Stimulated activated naive B cell treated with anti-CD40 and anti-IgM and Interleukin-4, amounts not matched to agents 10 μg/mL and 1 μg/mL and 100 μg/mL, for 72 hours (primary cell): ENCODE data around the gene MUC6.

ENCODE experiments used
- ATAC-seq, 2 donors: fragments of 150-1000 bp; cut with Tn5 transposase; replicated peaks; 2 replicates each; pipeline ENCODE4 v1.10.0; 2021; ENCODE audit warnings: moderate library complexity in 1 of 2
- DNase-seq: peaks from one replicate; pipeline ENCODE4 v3.0.0; 2021
- H3K27ac Mint-ChIP-seq: one replicate; pipeline ENCODE4 v1.8.0; 2022; ENCODE audit warnings: mild to moderate bottlenecking, mixed read lengths
- H3K27me3 Mint-ChIP-seq, 2 donors: one replicate each; pipeline ENCODE4 v1.8.0; 2022; ENCODE audit warnings: mixed read lengths in 2 of 2
- H3K36me3 Mint-ChIP-seq, 2 donors: one replicate each; pipeline ENCODE4 v1.8.0; 2022; ENCODE audit warnings: mixed read lengths in 2 of 2, mild to moderate bottlenecking in 1 of 2
- H3K4me1 Mint-ChIP-seq, 2 donors: one replicate each; pipeline ENCODE4 v1.8.0; 2022; ENCODE audit warnings: mixed read lengths in 2 of 2, mild to moderate bottlenecking in 1 of 2
- H3K4me3 Mint-ChIP-seq, 2 donors: one replicate each; pipeline ENCODE4 v1.8.0; 2022; ENCODE audit warnings: mild to moderate bottlenecking in 2 of 2, mixed read lengths in 2 of 2, moderate library complexity in 1 of 2
- H3K9me3 Mint-ChIP-seq, 2 donors: one replicate each; pipeline ENCODE4 v1.8.0; 2022; ENCODE audit warnings: mixed read lengths in 2 of 2, mild to moderate bottlenecking in 1 of 2

MUC6 gene

GRCh38 chr11:1060410-1060809 is 23.9 kb upstream of the MUC6 start:
- H3K4me1 Mint-ChIP-seq: peaks cover 14% of the 10 kb centered on the region in 2 donors
- peaks cover 7 to 11% of the 10 kb centered on the region in 2 donors for H3K9me3 Mint-ChIP-seq
- DNase-seq: no peak
- H3K27ac Mint-ChIP-seq: no peak overlapping the region
- peaks cover 4 to 7% of the 10 kb centered on the region in 2 donors for H3K36me3 Mint-ChIP-seq
- peaks cover 31 to 35% of the 10 kb centered on the region in 2 donors for H3K27me3 Mint-ChIP-seq
- no peak for ATAC-seq
- no peak overlapping the region for H3K4me3 Mint-ChIP-seq

GRCh38 chr11:1059759-1060158 is 23.2 kb upstream of the MUC6 start:
- Mint-ChIP-seq H3K27ac (no peak overlapping the region), H3K27me3 (peaks cover 31 to 40% of the 10 kb centered on the region in 2 donors), H3K4me3 (no peak overlapping the region), H3K4me1 (peaks cover 14% of the 10 kb centered on the region in 2 donors), H3K9me3 (peaks cover 7 to 11% of the 10 kb centered on the region in 2 donors), H3K36me3 (peaks cover 4 to 7% of the 10 kb centered on the region in 2 donors)
- DNase-seq (no peak), ATAC-seq (no peak)

- Mint-ChIP-seq H3K27ac (no peak overlapping the region), H3K4me3 (no peak overlapping the region), H3K27me3 (peaks cover 30 to 39% of the 10 kb centered on the region in 2 donors), H3K4me1 (peaks cover 0 to 4% of the 10 kb centered on the region in 2 donors), H3K36me3 (peaks cover 4 to 7% of the 10 kb centered on the region in 2 donors), H3K9me3 (peaks cover 7 to 11% of the 10 kb centered on the region in 2 donors)
- DNase-seq (no peak), ATAC-seq (no peak)
These were observed 21.3 kb upstream of the MUC6 start for GRCh38 chr11:1057806-1058205.

- Mint-ChIP-seq H3K4me3 (no peak overlapping the region), H3K9me3 (no peaks in the 10 kb centered on the region), H3K27me3 (peaks cover 21 to 29% of the 10 kb centered on the region in 2 donors), H3K27ac (no peak overlapping the region), H3K36me3 (no peaks in the 10 kb centered on the region), H3K4me1 (peaks cover under 1 to 5% of the 10 kb centered on the region in 2 donors)
- ATAC-seq: no peak
- no peak for DNase-seq
These were observed 19.7 kb upstream of the MUC6 start for GRCh38 chr11:1055990-1056771.

GRCh38 chr11:1055109-1055703 is 18.7 kb upstream of the MUC6 start:
- Mint-ChIP-seq H3K36me3 (no peaks in the 10 kb centered on the region), H3K27me3 (peaks cover 23 to 33% of the 10 kb centered on the region in 2 donors), H3K27ac (no peak overlapping the region), H3K4me3 (no peak overlapping the region), H3K9me3 (no peaks in the 10 kb centered on the region), H3K4me1 (peaks cover 6 to 8% of the 10 kb centered on the region in 2 donors)
- ATAC-seq: no peak
- no peak for DNase-seq

- no peak overlapping the region for H3K27ac Mint-ChIP-seq
- DNase-seq (no peak), ATAC-seq (no peak)
- no peak overlapping the region for H3K4me3 Mint-ChIP-seq
- H3K9me3 Mint-ChIP-seq: no peaks in the 10 kb centered on the region
- H3K27me3 Mint-ChIP-seq: peaks cover 22 to 34% of the 10 kb centered on the region in 2 donors
- H3K36me3 Mint-ChIP-seq: no peaks in the 10 kb centered on the region
- H3K4me1 Mint-ChIP-seq: peaks cover 6 to 8% of the 10 kb centered on the region in 2 donors
These were observed 17.9 kb upstream of the MUC6 start for GRCh38 chr11:1054143-1055108.

- Mint-ChIP-seq H3K4me1 (peaks cover 6 to 8% of the 10 kb centered on the region in 2 donors), H3K36me3 (no peaks in the 10 kb centered on the region), H3K27ac (no peak overlapping the region), H3K4me3 (no peak overlapping the region), H3K9me3 (no peaks in the 10 kb centered on the region), H3K27me3 (peaks cover 25 to 41% of the 10 kb centered on the region in 2 donors)
- ATAC-seq (no peak), DNase-seq (no peak)
These were observed 16.8 kb upstream of the MUC6 start for GRCh38 chr11:1053121-1053901.

GRCh38 chr11:1052133-1053011 is 15.9 kb upstream of the MUC6 start:
- DNase-seq (no peak), ATAC-seq (no peak)
- no peak overlapping the region for H3K4me3 Mint-ChIP-seq
- peaks cover 23 to 43% of the 10 kb centered on the region in 2 donors for H3K27me3 Mint-ChIP-seq
- peaks cover 6 to 8% of the 10 kb centered on the region in 2 donors for H3K4me1 Mint-ChIP-seq
- H3K27ac Mint-ChIP-seq: no peak overlapping the region
- no peaks in the 10 kb centered on the region for H3K36me3 Mint-ChIP-seq
- no peaks in the 10 kb centered on the region for H3K9me3 Mint-ChIP-seq

- H3K27ac Mint-ChIP-seq: no peak overlapping the region
- ATAC-seq: peak in 1 of 2 donors; percentile 8
- H3K27me3 Mint-ChIP-seq: peaks cover 27 to 49% of the 10 kb centered on the region in 2 donors
- H3K4me3 Mint-ChIP-seq: no peak overlapping the region
- H3K9me3 Mint-ChIP-seq: no peaks in the 10 kb centered on the region
- no peak for DNase-seq
- peaks cover 6% of the 10 kb centered on the region in 2 donors for H3K4me1 Mint-ChIP-seq
- no peaks in the 10 kb centered on the region for H3K36me3 Mint-ChIP-seq
These were observed 15.0 kb upstream of the MUC6 start for GRCh38 chr11:1051356-1052132.

GRCh38 chr11:1050581-1051355 is 14.2 kb upstream of the MUC6 start:
- Mint-ChIP-seq H3K27ac (peak overlapping the region; percentile 65), H3K4me3 (no peak overlapping the region), H3K36me3 (no peaks in the 10 kb centered on the region), H3K27me3 (peaks cover 32 to 49% of the 10 kb centered on the region in 2 donors), H3K4me1 (peaks cover 5 to 6% of the 10 kb centered on the region in 2 donors), H3K9me3 (no peaks in the 10 kb centered on the region)
- ATAC-seq (peak; percentile 99 to 100), DNase-seq (peak; percentile 71)

GRCh38 chr11:1049911-1050580 is 13.5 kb upstream of the MUC6 start:
- H3K27me3 Mint-ChIP-seq: peaks cover 32 to 50% of the 10 kb centered on the region in 2 donors
- peaks cover 1 to 2% of the 10 kb centered on the region in 2 donors for H3K9me3 Mint-ChIP-seq
- no peak overlapping the region for H3K27ac Mint-ChIP-seq
- no peaks in the 10 kb centered on the region for H3K36me3 Mint-ChIP-seq
- ATAC-seq: no peak
- no peak for DNase-seq
- H3K4me3 Mint-ChIP-seq: no peak overlapping the region
- H3K4me1 Mint-ChIP-seq: peaks cover 5 to 6% of the 10 kb centered on the region in 2 donors
